T-helper 1 cell (primary cell): ENCODE measurements around the gene TESMIN.

Source experiments
- DNase-seq, 5 donors: peaks; one replicate each; pipeline ENCODE4 v3.0.0-alpha.2; 2012 to 2020

The TESMIN gene

DNA sequence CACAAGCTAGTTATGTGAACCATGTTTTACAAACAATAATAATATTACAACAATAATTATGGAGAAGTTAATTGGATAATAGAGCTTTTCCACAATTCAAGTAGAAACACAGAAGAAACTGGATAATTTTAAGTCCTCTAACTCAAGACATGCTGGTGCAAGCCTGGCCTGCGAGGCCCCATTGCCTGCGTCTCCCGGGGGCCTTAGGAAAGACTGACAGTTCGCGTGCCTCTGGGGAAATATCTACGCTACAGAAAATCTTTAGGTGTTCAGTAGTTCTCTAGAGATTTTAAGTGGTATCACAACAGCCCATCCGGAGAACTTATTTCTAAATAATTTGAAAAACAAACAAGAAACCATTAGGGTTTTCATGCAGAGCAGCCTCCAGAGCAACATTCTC, 43.8 kb downstream of the TESMIN start:
- no peak for DNase-seq

DNA sequence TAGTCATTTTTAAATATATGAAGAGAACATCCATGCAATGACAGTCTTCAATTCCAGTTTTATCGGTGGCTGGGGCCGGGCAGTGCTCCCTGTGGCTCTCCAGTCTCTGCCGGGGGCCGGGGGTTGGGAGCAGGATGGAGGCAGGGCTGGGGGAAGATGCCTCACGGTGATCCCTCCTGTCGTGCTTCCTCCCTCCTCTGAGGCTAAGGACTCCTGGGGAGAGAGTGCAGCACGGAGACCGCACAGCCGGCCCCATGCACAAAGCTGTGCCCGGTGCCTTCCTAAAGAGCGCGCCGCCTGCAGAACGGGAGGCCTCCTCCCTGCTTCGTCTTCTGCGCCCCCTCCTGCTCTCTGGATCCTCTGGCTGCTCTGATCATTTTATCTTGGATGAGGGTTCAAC, 46.4 kb downstream of the TESMIN start:
- DNase-seq: no peak

- DNase-seq: no peak
Observed at GRCh38 chr11:68698993-68699392, 52.3 kb downstream of the TESMIN start.

DNA sequence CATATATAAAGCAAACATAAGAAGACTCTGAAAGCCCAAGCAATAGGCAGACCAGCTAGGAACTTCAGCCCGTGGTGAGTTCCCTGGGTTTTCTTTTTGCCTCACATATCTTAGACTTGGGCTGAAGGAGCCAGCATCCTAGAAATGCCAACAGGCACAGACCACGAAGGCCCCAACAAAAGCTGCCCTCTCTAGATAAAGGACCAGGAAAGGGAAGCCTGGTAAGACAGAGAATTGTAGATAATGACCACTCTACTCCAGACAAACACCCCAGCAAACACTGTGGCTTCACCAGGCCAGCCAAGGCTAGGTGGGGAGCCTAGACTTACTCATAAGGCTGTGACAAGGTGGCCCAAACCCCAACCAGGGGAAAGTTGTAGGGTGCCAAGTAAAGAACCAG, 55.8 kb downstream of the TESMIN start:
- no peak for DNase-seq

- DNase-seq: no peak
Observed at GRCh38 chr11:68694431-68695297, 56.7 kb downstream of the TESMIN start.

- DNase-seq: no peak
Observed at GRCh38 chr11:68693484-68693882, 57.8 kb downstream of the TESMIN start.

GRCh38 chr11:68692871-68693483, 58.3 kb downstream of the TESMIN start:
- no peak for DNase-seq

- no peak for DNase-seq
Observed at GRCh38 chr11:68692115-68692514, 59.2 kb downstream of the TESMIN start.

- DNase-seq: no peak
Observed at GRCh38 chr11:68691402-68691784, 59.9 kb downstream of the TESMIN start.

GRCh38 chr11:68690671-68691401, 60.5 kb downstream of the TESMIN start:
- peak in 2 of 5 donors; percentile 6 to 15 for DNase-seq

GRCh38 chr11:68689737-68690625, 61.3 kb downstream of the TESMIN start:
- no peak for DNase-seq

GRCh38 chr11:68688881-68689280, 62.4 kb downstream of the TESMIN start:
- DNase-seq: no peak

DNA sequence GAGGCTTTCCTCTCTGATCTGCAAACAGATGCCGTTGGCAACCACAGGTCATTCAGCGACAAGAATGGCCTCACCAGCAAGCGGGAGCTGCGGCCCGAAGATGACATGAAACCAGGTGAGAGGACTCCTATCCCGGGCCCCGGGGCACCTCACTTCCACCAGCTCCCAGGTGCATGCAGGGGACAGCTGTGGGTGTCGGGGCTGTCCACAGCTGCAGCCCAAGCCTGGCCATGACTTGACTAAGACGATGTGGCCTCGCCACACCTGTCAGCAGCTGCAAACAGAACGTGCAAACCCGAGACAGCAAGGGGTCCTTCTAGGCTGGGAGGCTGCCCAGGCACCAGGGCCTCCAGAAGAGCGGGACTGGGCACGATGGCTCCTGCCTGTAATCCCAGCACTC, 63.3 kb downstream of the TESMIN start:
- no peak for DNase-seq

GRCh38 chr11:68687311-68687710, 64.0 kb downstream of the TESMIN start:
- no peak for DNase-seq

DNA sequence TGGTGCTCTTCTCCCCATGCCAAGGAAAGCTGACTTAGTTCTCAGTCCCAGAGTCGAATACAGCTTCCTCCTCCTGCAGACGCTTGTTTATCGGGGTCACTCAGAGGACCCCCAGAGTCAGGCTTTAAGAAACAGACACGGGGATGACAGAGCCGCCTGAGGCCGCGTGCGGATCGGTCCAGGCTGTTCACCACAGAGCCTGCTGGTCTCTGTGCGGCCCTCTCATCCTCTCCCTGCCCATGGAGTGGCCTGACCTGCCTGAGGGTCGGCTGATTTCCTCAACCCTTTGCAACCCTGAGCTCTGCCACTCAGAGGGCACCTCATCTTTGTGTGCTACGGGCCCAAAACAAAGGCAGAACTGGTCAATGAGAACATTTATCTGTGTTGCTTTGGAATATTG, 64.8 kb downstream of the TESMIN start:
- no peak for DNase-seq

DNA sequence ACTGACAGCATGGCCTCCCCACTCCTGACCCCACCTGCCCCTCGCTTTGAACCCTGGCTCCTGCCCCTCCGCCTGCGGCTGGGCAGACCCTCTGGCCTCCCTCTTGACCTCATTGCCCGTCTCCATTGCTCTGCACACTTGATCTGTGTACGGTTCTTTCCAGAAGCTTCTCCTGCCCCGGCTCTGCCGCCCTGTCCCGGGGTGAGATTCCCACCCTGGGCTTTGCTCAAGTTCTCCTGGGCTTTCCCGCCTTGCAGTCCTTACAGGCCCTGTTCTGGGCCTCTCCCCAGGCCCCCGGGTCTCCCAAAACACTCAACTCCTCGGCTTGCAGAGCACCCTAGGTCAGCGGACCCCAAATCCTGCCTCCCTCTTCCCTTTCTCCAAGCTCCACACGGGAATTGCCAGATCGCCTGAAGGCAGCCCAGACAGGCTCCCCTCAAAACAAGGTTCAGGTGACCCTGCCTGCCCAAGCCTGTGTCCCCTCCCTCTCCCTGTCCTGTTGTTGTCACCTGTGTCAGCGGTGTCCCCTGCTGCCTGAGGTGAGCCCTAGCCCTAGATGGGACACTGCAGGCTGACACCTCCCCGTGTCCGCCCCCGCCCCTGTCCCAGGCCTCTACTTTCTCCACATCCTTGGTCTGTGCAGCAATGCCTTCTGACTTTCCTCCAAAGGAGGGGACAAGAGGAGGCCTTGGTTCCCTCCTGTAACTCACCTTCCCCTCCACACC, 65.5 kb downstream of the TESMIN start:
- no peak for DNase-seq

- DNase-seq: no peak
Observed at GRCh38 chr11:68684385-68685356, 66.6 kb downstream of the TESMIN start, which contains the start of gene GAL. TSS of gene GAL (plus strand) at chr11:68684544. CDS start at chr11:68684924, 380 bp downstream.

GRCh38 chr11:68683536-68684384, 67.6 kb downstream of the TESMIN start:
- no peak for DNase-seq

- no peak for DNase-seq
Observed at GRCh38 chr11:68683121-68683520, 68.2 kb downstream of the TESMIN start.

- no peak for DNase-seq
Observed at GRCh38 chr11:68682531-68682961, 68.8 kb downstream of the TESMIN start.
